ENCODE results near the gene PRKAG2. TPM values are rescaled to one million over a fixed set of nuclear protein-coding genes. Genes with fewer than 3 reads are reported as not detected.

PRKAG2 gene
- total and polyA plus RNA-seq, 8 donors = 19.9 to 302 (median 60.9) TPM

DNA sequence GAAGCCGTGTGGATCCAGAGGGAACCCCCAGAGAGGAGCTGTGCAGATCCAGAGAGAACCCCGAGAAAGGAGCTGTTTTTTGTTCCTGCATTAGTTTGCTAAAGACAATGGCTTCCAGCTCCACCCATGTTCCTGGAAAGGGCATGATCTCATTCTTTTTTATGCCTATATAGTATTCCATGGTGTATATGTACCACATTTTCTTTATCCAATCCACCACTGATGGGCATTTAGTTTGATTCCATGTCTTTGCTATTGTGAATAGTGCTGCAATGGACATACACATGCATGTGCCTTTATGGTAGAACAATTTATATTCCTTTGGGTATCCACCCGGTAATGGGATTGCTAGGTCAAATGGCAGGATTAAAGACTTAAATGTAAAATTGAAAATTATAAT is 261.9 kb downstream of the PRKAG2 start:
- H3K36me3 ChIP-seq = peaks cover 0 to 22% (median 18%) of the 10 kb centered on the region in 4 donors
- peaks cover 7 to 25% (median 17%) of the 10 kb centered on the region in 4 donors for H3K4me1 ChIP-seq
- H3K9me3 ChIP-seq = no peaks in the 10 kb centered on the region
- no peak for DNase-seq
- H3K27ac ChIP-seq = no peak overlapping the region
- WGBS, 5 donors = 96 to 100% (median 98%) methylated on average over 3 of the region's 3 CpGs
- no peak overlapping the region for H3K4me3 ChIP-seq
- no peak for TF ChIP-seq EP300 (IDR thresholded peaks at IDR 0.05)
- no peak for TF ChIP-seq POLR2AphosphoS5 (IDR thresholded peaks at IDR 0.05)
- TF ChIP-seq, protein P1, sequence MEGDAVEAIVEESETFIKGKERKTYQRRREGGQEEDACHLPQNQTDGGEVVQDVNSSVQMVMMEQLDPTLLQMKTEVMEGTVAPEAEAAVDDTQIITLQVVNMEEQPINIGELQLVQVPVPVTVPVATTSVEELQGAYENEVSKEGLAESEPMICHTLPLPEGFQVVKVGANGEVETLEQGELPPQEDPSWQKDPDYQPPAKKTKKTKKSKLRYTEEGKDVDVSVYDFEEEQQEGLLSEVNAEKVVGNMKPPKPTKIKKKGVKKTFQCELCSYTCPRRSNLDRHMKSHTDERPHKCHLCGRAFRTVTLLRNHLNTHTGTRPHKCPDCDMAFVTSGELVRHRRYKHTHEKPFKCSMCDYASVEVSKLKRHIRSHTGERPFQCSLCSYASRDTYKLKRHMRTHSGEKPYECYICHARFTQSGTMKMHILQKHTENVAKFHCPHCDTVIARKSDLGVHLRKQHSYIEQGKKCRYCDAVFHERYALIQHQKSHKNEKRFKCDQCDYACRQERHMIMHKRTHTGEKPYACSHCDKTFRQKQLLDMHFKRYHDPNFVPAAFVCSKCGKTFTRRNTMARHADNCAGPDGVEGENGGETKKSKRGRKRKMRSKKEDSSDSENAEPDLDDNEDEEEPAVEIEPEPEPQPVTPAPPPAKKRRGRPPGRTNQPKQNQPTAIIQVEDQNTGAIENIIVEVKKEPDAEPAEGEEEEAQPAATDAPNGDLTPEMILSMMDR (IDR thresholded peaks at IDR 0.05) = no peak
- TF ChIP-seq POLR2A (IDR thresholded peaks at IDR 0.05) = no peak
- intact Hi-C loops (cut with DNase I; ENCODE audit: low total_unique reads) = no loop called here
- H3K27me3 ChIP-seq = no peaks in the 10 kb centered on the region

DNA sequence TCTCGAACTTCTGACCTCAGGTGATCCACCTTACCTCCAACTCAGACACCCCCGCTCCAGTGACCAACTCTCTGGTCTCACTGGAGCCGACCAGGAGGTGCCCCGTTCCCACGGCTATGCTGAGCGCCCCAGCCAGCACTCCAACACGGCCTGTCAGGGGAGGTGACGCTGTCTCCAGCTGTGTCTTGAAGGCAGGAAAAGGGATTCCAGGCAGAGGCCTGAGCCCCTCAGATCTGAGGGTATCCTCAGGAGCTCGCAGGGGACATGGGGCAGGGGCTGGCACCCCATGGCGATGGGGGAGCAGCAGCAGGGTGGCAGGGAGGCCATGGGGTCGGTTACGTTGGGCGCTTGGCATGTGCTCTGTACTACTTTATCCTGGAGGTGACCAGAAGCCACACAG is 262.9 kb downstream of the PRKAG2 start:
- WGBS, 5 donors = 94 to 100% (median 95%) methylated on average over 3 to 13 of the region's 13 CpGs
- TF ChIP-seq POLR2AphosphoS5 (IDR thresholded peaks at IDR 0.05) (no peak), EP300 (IDR thresholded peaks at IDR 0.05) (no peak), POLR2A (IDR thresholded peaks at IDR 0.05) (no peak)
- TF ChIP-seq, protein P1 (IDR thresholded peaks at IDR 0.05) = no peak

DNA sequence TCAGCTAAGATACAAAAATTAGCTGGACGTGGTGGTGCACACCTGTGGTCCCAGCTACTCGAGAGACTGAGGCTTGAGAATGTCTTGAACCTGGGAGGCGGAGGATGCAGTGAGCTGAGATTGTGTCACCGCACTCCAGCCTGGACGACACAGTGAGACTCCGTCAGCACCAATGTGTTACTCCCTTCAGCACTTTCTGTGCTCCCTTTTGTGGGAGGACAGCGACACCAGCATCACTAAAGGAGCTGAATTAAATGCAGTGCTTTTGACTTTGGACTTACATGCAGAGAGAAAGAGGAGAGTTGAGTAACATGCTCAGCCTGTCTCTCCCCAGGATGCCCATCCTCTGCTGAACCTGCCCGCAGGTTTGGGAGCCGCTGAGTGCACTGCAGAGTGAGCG is 265.0 kb downstream of the PRKAG2 start:
- Histone ChIP-seq H3K9me3 (no peaks in the 10 kb centered on the region), H3K27ac (no peak overlapping the region), H3K4me3 (no peak overlapping the region), H3K36me3 (peaks cover 0 to 19% (median 11%) of the 10 kb centered on the region in 4 donors), H3K4me1 (peaks cover 7 to 46% (median 34%) of the 10 kb centered on the region in 4 donors), H3K27me3 (no peaks in the 10 kb centered on the region)
- intact Hi-C loops (cut with DNase I; ENCODE audit: low total_unique reads) = no loop called here
- no peak for DNase-seq
- TF ChIP-seq POLR2AphosphoS5 (IDR thresholded peaks at IDR 0.05) = no peak
- TF ChIP-seq EP300 (IDR thresholded peaks at IDR 0.05) = no peak
- TF ChIP-seq, protein P1 (IDR thresholded peaks at IDR 0.05) = no peak
- no peak for TF ChIP-seq POLR2A (IDR thresholded peaks at IDR 0.05)
- WGBS, 5 donors = 93 to 98% (median 96%) methylated on average over 10 of the region's 10 CpGs

More for the DNA sequence above, 262.9 kb downstream of the PRKAG2 start:
- no peaks in the 10 kb centered on the region for H3K9me3 ChIP-seq
- no peak for DNase-seq
- peaks cover 0 to 20% (median 16%) of the 10 kb centered on the region in 4 donors for H3K36me3 ChIP-seq
- peaks cover 7 to 33% (median 24%) of the 10 kb centered on the region in 4 donors for H3K4me1 ChIP-seq
- intact Hi-C loops (cut with DNase I; ENCODE audit: low total_unique reads) = no loop called here
- H3K4me3 ChIP-seq = no peak overlapping the region
- no peak overlapping the region for H3K27ac ChIP-seq
- no peaks in the 10 kb centered on the region for H3K27me3 ChIP-seq

DNA sequence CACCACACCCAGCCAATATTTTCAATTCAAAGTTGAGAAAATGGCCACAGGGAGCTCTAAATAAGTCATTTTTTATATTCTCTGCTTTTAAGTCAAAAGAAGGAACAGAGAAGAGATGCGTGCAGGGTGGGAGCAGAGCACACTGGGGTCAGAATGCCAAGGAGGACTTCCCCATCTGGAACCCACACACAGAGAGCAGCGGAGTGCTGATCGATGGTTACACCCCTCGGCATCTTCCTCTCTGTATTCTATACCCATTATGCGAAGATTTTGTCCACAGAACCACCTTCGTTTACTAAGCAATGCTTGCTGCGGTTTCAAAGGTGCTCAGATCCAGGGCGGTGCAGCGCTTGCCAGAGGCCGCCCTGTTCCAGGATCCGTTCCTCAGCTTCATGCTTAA is 265.9 kb downstream of the PRKAG2 start:
- Histone ChIP-seq H3K36me3 (peaks cover 0 to 19% (median 11%) of the 10 kb centered on the region in 4 donors), H3K27me3 (no peaks in the 10 kb centered on the region), H3K4me1 (peaks cover 3 to 43% (median 28%) of the 10 kb centered on the region in 4 donors), H3K4me3 (no peak overlapping the region), H3K27ac (no peak overlapping the region), H3K9me3 (no peaks in the 10 kb centered on the region)
- intact Hi-C loops (cut with DNase I; ENCODE audit: low total_unique reads) = no loop called here
- DNase-seq = no peak
- 89 to 94% (median 92%) methylated on average over 11 of the region's 11 CpGs for WGBS, 5 donors
- no peak for TF ChIP-seq EP300 (IDR thresholded peaks at IDR 0.05)
- TF ChIP-seq POLR2AphosphoS5 (IDR thresholded peaks at IDR 0.05) = no peak
- no peak for TF ChIP-seq POLR2A (IDR thresholded peaks at IDR 0.05)
- TF ChIP-seq, protein P1 (IDR thresholded peaks at IDR 0.05) = no peak
